ENCODE data around the gene NPAS3.

NPAS3 gene

GRCh38 chr14:33809396-33809981, 870.8 kb downstream of the NPAS3 start:
- Histone ChIP-seq H3K4me3 (ENCODE audit: low read depth, low read length) (no peak overlapping the region), H3K36me3 (ENCODE audit: control insufficient read depth, insufficient read depth, low read length) (no peaks in the 10 kb centered on the region), H3K9ac (ENCODE audit: low read length) (no peak overlapping the region), H3K27ac (ENCODE audit: low read depth, low read length) (no peak overlapping the region), H3K9me3 (ENCODE audit: control insufficient read depth, insufficient read depth, low read depth, low read length) (no peaks in the 10 kb centered on the region), H3K27me3 (ENCODE audit: control insufficient read depth, insufficient read depth, low read length) (no peaks in the 10 kb centered on the region), H3K4me1 (ENCODE audit: control insufficient read depth, insufficient read depth, low read length) (no peaks in the 10 kb centered on the region)

- H3K9me3 ChIP-seq (ENCODE audit: control insufficient read depth, insufficient read depth, low read depth, low read length) = no peaks in the 10 kb centered on the region
- no peaks in the 10 kb centered on the region for H3K4me1 ChIP-seq (ENCODE audit: control insufficient read depth, insufficient read depth, low read length)
- no peak overlapping the region for H3K27ac ChIP-seq (ENCODE audit: low read depth, low read length)
- no peaks in the 10 kb centered on the region for H3K36me3 ChIP-seq (ENCODE audit: control insufficient read depth, insufficient read depth, low read length)
- no peak overlapping the region for H3K9ac ChIP-seq (ENCODE audit: low read length)
- H3K27me3 ChIP-seq (ENCODE audit: control insufficient read depth, insufficient read depth, low read length) = no peaks in the 10 kb centered on the region
- H3K4me3 ChIP-seq (ENCODE audit: low read depth, low read length) = no peak overlapping the region
Measured at GRCh38 chr14:33810308-33810707, 871.6 kb downstream of the NPAS3 start.

GRCh38 chr14:33811721-33812120, 873.0 kb downstream of the NPAS3 start:
- H3K27me3 ChIP-seq (ENCODE audit: control insufficient read depth, insufficient read depth, low read length) = no peaks in the 10 kb centered on the region
- no peak overlapping the region for H3K4me3 ChIP-seq (ENCODE audit: low read depth, low read length)
- no peaks in the 10 kb centered on the region for H3K9me3 ChIP-seq (ENCODE audit: control insufficient read depth, insufficient read depth, low read depth, low read length)
- no peaks in the 10 kb centered on the region for H3K4me1 ChIP-seq (ENCODE audit: control insufficient read depth, insufficient read depth, low read length)
- H3K36me3 ChIP-seq (ENCODE audit: control insufficient read depth, insufficient read depth, low read length) = no peaks in the 10 kb centered on the region
- no peak overlapping the region for H3K9ac ChIP-seq (ENCODE audit: low read length)
- no peak overlapping the region for H3K27ac ChIP-seq (ENCODE audit: low read depth, low read length)

GRCh38 chr14:33812181-33812580, 873.5 kb downstream of the NPAS3 start:
- H3K27me3 ChIP-seq (ENCODE audit: control insufficient read depth, insufficient read depth, low read length) = no peaks in the 10 kb centered on the region

GRCh38 chr14:33812601-33813000, 873.9 kb downstream of the NPAS3 start:
- H3K27me3 ChIP-seq (ENCODE audit: control insufficient read depth, insufficient read depth, low read length) = no peaks in the 10 kb centered on the region
- H3K27ac ChIP-seq (ENCODE audit: low read depth, low read length) = no peak overlapping the region
- H3K9me3 ChIP-seq (ENCODE audit: control insufficient read depth, insufficient read depth, low read depth, low read length) = no peaks in the 10 kb centered on the region
- H3K4me1 ChIP-seq (ENCODE audit: control insufficient read depth, insufficient read depth, low read length) = no peaks in the 10 kb centered on the region
- no peaks in the 10 kb centered on the region for H3K36me3 ChIP-seq (ENCODE audit: control insufficient read depth, insufficient read depth, low read length)
- no peak overlapping the region for H3K4me3 ChIP-seq (ENCODE audit: low read depth, low read length)
- no peak overlapping the region for H3K9ac ChIP-seq (ENCODE audit: low read length)

More at GRCh38 chr14:33812181-33812580, 873.5 kb downstream of the NPAS3 start:
- Histone ChIP-seq H3K36me3 (ENCODE audit: control insufficient read depth, insufficient read depth, low read length) (no peaks in the 10 kb centered on the region), H3K9ac (ENCODE audit: low read length) (no peak overlapping the region), H3K27ac (ENCODE audit: low read depth, low read length) (no peak overlapping the region), H3K4me3 (ENCODE audit: low read depth, low read length) (no peak overlapping the region), H3K9me3 (ENCODE audit: control insufficient read depth, insufficient read depth, low read depth, low read length) (no peaks in the 10 kb centered on the region), H3K4me1 (ENCODE audit: control insufficient read depth, insufficient read depth, low read length) (no peaks in the 10 kb centered on the region)

GRCh38 chr14:33814010-33814409, 875.3 kb downstream of the NPAS3 start:
- no peaks in the 10 kb centered on the region for H3K27me3 ChIP-seq (ENCODE audit: control insufficient read depth, insufficient read depth, low read length)
- no peak overlapping the region for H3K9ac ChIP-seq (ENCODE audit: low read length)
- H3K4me3 ChIP-seq (ENCODE audit: low read depth, low read length) = no peak overlapping the region
- H3K9me3 ChIP-seq (ENCODE audit: control insufficient read depth, insufficient read depth, low read depth, low read length) = no peaks in the 10 kb centered on the region
- no peaks in the 10 kb centered on the region for H3K4me1 ChIP-seq (ENCODE audit: control insufficient read depth, insufficient read depth, low read length)
- no peaks in the 10 kb centered on the region for H3K36me3 ChIP-seq (ENCODE audit: control insufficient read depth, insufficient read depth, low read length)
- H3K27ac ChIP-seq (ENCODE audit: low read depth, low read length) = no peak overlapping the region

GRCh38 chr14:33833706-33834465, 895.2 kb downstream of the NPAS3 start:
- H3K4me1 ChIP-seq (ENCODE audit: control insufficient read depth, insufficient read depth, low read length) = peaks cover 12% of the 10 kb centered on the region
- H3K4me3 ChIP-seq (ENCODE audit: low read depth, low read length) = no peak overlapping the region
- no peaks in the 10 kb centered on the region for H3K9me3 ChIP-seq (ENCODE audit: control insufficient read depth, insufficient read depth, low read depth, low read length)
- H3K9ac ChIP-seq (ENCODE audit: low read length) = no peak overlapping the region
- no peaks in the 10 kb centered on the region for H3K27me3 ChIP-seq (ENCODE audit: control insufficient read depth, insufficient read depth, low read length)
- H3K36me3 ChIP-seq (ENCODE audit: control insufficient read depth, insufficient read depth, low read length) = no peaks in the 10 kb centered on the region
- no peak overlapping the region for H3K27ac ChIP-seq (ENCODE audit: low read depth, low read length)

- H3K27me3 ChIP-seq (ENCODE audit: control insufficient read depth, insufficient read depth, low read length) = no peaks in the 10 kb centered on the region
- no peaks in the 10 kb centered on the region for H3K9me3 ChIP-seq (ENCODE audit: control insufficient read depth, insufficient read depth, low read depth, low read length)
- peaks cover 12% of the 10 kb centered on the region for H3K4me1 ChIP-seq (ENCODE audit: control insufficient read depth, insufficient read depth, low read length)
- no peak overlapping the region for H3K4me3 ChIP-seq (ENCODE audit: low read depth, low read length)
- H3K9ac ChIP-seq (ENCODE audit: low read length) = no peak overlapping the region
- H3K27ac ChIP-seq (ENCODE audit: low read depth, low read length) = no peak overlapping the region
- no peaks in the 10 kb centered on the region for H3K36me3 ChIP-seq (ENCODE audit: control insufficient read depth, insufficient read depth, low read length)
Measured at GRCh38 chr14:33834466-33835260, 896.0 kb downstream of the NPAS3 start.

- Histone ChIP-seq H3K27ac (ENCODE audit: low read depth, low read length) (no peak overlapping the region), H3K9ac (ENCODE audit: low read length) (no peak overlapping the region), H3K4me3 (ENCODE audit: low read depth, low read length) (no peak overlapping the region), H3K4me1 (ENCODE audit: control insufficient read depth, insufficient read depth, low read length) (peaks cover 12% of the 10 kb centered on the region), H3K36me3 (ENCODE audit: control insufficient read depth, insufficient read depth, low read length) (no peaks in the 10 kb centered on the region), H3K9me3 (ENCODE audit: control insufficient read depth, insufficient read depth, low read depth, low read length) (no peaks in the 10 kb centered on the region), H3K27me3 (ENCODE audit: control insufficient read depth, insufficient read depth, low read length) (no peaks in the 10 kb centered on the region)
Measured at GRCh38 chr14:33835261-33835655, 896.6 kb downstream of the NPAS3 start.

GRCh38 chr14:33835677-33836076, 897.0 kb downstream of the NPAS3 start:
- H3K9ac ChIP-seq (ENCODE audit: low read length) = no peak overlapping the region

More at GRCh38 chr14:33835677-33836076, 897.0 kb downstream of the NPAS3 start:
- no peak overlapping the region for H3K4me3 ChIP-seq (ENCODE audit: low read depth, low read length)
- no peaks in the 10 kb centered on the region for H3K27me3 ChIP-seq (ENCODE audit: control insufficient read depth, insufficient read depth, low read length)
- H3K9me3 ChIP-seq (ENCODE audit: control insufficient read depth, insufficient read depth, low read depth, low read length) = no peaks in the 10 kb centered on the region
- H3K36me3 ChIP-seq (ENCODE audit: control insufficient read depth, insufficient read depth, low read length) = no peaks in the 10 kb centered on the region
- no peak overlapping the region for H3K27ac ChIP-seq (ENCODE audit: low read depth, low read length)
- peaks cover 12% of the 10 kb centered on the region for H3K4me1 ChIP-seq (ENCODE audit: control insufficient read depth, insufficient read depth, low read length)

All from HUES6 (cell line).